Measurements from ENCODE around the gene LRCH1. TPM values are rescaled to one million over a fixed set of nuclear protein-coding genes. Genes with fewer than 3 reads are reported as not detected.
A peak's percentile ranks its signal among the peaks of the same experiment; 100 is the strongest.

The LRCH1 gene
- polyA plus RNA-seq, 1 of the 3 experiments (the other 2 are of a cell fraction), result 5.5 TPM

GRCh38 chr13:46621792-46622629 is 69.0 kb downstream of the LRCH1 start:
- H3K4me1 ChIP-seq (ENCODE audit: control insufficient read depth in 1 of 2, insufficient read depth in 2 of 2, low read depth in 1 of 2, low read length in 1 of 2), result peaks cover 28 to 42% of the 10 kb centered on the region in 2 experiments; a peak in 3 of 4 replicates
- no peaks in the 10 kb centered on the region for H3K36me3 ChIP-seq (replicated peaks in 1 of 2; ENCODE audit: control insufficient read depth in 1 of 2, insufficient read depth in 2 of 2, low read length in 1 of 2)
- H4K20me1 ChIP-seq (ENCODE audit: insufficient read depth), result peaks cover 42% of the 10 kb centered on the region
- CTCF ChIA-PET, result interaction anchor here (0.8 to 2.2 kb wide), 15 partner anchors 11 to 130 kb away, joined by 3 to 11 read pairs (median 3); no protein-coding TSS in a partner anchor
- peak overlapping the region; percentile 63 to 97; a peak in 3 of 4 replicates for H3K27ac ChIP-seq (ENCODE audit: low read depth in 2 of 2, low read length in 1 of 2)
- no peaks in the 10 kb centered on the region for H3F3A ChIP-seq (replicated peaks; ENCODE audit: insufficient read depth)
- H3K4me3 ChIP-seq (ENCODE audit: low read depth in 2 of 2, low read length in 1 of 2), result no peak overlapping the region; a peak in 1 of 4 replicates
- TF ChIP-seq ELF1 (IDR thresholded peaks at IDR 0.05), result no peak
- no peak for TF ChIP-seq RCOR1 (IDR thresholded peaks at IDR 0.05; ENCODE audit: low read length)
- TF ChIP-seq JUND (IDR thresholded peaks at IDR 0.05), result no peak
- TF ChIP-seq EP300 (IDR thresholded peaks at IDR 0.05; ENCODE audit: borderline replicate concordance in 1 of 2, low read depth in 1 of 2, low read length in 1 of 2), result 0 out of 4 replicates have a peak, but pooled peaks of 1 of the 2 experiments have one; percentile 1
- no peaks in the 10 kb centered on the region for H3K9me2 ChIP-seq
- H2AFZ ChIP-seq (ENCODE audit: low read depth), result no peak overlapping the region
- H3K4me2 ChIP-seq, result peak overlapping the region; percentile 38; the same call in 1 of the 2 replicates
- no peak overlapping the region for H3K9ac ChIP-seq
- POLR2A ChIA-PET, result interaction anchor here (1.2 kb wide), 1 partner anchor 70 kb away, joined by 3 read pairs; no protein-coding TSS in a partner anchor
- no peaks in the 10 kb centered on the region for H3K27me3 ChIP-seq (ENCODE audit: insufficient read depth)
- 57% methylated on average over 4 of the region's 4 CpGs for WGBS (ENCODE audit: low lambda C conversion rate)
- no peaks in the 10 kb centered on the region for H3K9me3 ChIP-seq
- DNase-seq, result no peak
- peaks cover 97% of the 10 kb centered on the region for H3K79me2 ChIP-seq (ENCODE audit: insufficient read depth)

- H3K36me3 ChIP-seq (replicated peaks in 1 of 2; ENCODE audit: control insufficient read depth in 1 of 2, insufficient read depth in 2 of 2, low read length in 1 of 2), result no peaks in the 10 kb centered on the region
- POLR2A ChIA-PET, result no interaction called here
- no peaks in the 10 kb centered on the region for H3K9me2 ChIP-seq
- H3K9ac ChIP-seq, result no peak overlapping the region
- H2AFZ ChIP-seq (ENCODE audit: low read depth), result no peak overlapping the region
- H4K20me1 ChIP-seq (ENCODE audit: insufficient read depth), result peaks cover 42% of the 10 kb centered on the region
- H3K9me3 ChIP-seq, result no peaks in the 10 kb centered on the region
- H3K4me3 ChIP-seq (ENCODE audit: low read depth in 2 of 2, low read length in 1 of 2), result no peak overlapping the region; a peak in 1 of 4 replicates
- peak overlapping the region; percentile 38 for H3K4me2 ChIP-seq
- no peaks in the 10 kb centered on the region for H3K27me3 ChIP-seq (ENCODE audit: insufficient read depth)
- peaks cover 28 to 37% of the 10 kb centered on the region in 2 experiments; a peak in 3 of 4 replicates for H3K4me1 ChIP-seq (ENCODE audit: control insufficient read depth in 1 of 2, insufficient read depth in 2 of 2, low read depth in 1 of 2, low read length in 1 of 2)
- peak overlapping the region; percentile 63 to 97 for H3K27ac ChIP-seq (ENCODE audit: low read depth in 2 of 2, low read length in 1 of 2)
- WGBS (ENCODE audit: low lambda C conversion rate), result 8% methylated on average over 4 of the region's 4 CpGs
- H3F3A ChIP-seq (replicated peaks; ENCODE audit: insufficient read depth), result no peaks in the 10 kb centered on the region
- H3K79me2 ChIP-seq (ENCODE audit: insufficient read depth), result peaks cover 96% of the 10 kb centered on the region
- peak; percentile 71 for DNase-seq
- CTCF ChIA-PET, result interaction anchor here (0.9 to 2.2 kb wide), 10 partner anchors 12 to 131 kb away, joined by 3 to 11 read pairs (median 4); no protein-coding TSS in a partner anchor
- TF ChIP-seq POLR2AphosphoS5 (IDR thresholded peaks at IDR 0.05; ENCODE audit: low read depth, low read length) (peak; percentile 51; the same call in 1 of the 2 replicates), CHD2 (IDR thresholded peaks at IDR 0.05; ENCODE audit: low read length, partially characterized antibody) (peak; percentile 86), RAD21 (IDR thresholded peaks at IDR 0.05; ENCODE audit: low read length) (peak; percentile 43), EP300 (IDR thresholded peaks at IDR 0.05; ENCODE audit: borderline replicate concordance in 1 of 2, low read depth in 1 of 2, low read length in 1 of 2) (peak in 1 of 2 experiments; percentile 90; a peak in 2 of 4 replicates), PBX3 (IDR thresholded peaks at IDR 0.05) (peak; percentile 71), GATA2 (CRISPR knock-in tag; IDR thresholded peaks at IDR 0.05) (peak; percentile 73), YY1 (IDR thresholded peaks at IDR 0.05; ENCODE audit: low read depth) (no peak), USF2 (IDR thresholded peaks at IDR 0.05; ENCODE audit: borderline replicate concordance, low read depth, low read length) (no peak), FOSL2 (IDR thresholded peaks at IDR 0.05; ENCODE audit: borderline replicate concordance, low read depth) (no peak), EZH2phosphoT487 (IDR thresholded peaks at IDR 0.05; ENCODE audit: borderline replicate concordance, low read depth) (no peak), ELF1 (IDR thresholded peaks at IDR 0.05) (no peak), TCF12 (IDR thresholded peaks at IDR 0.05) (peak; percentile 70), MAX (IDR thresholded peaks at IDR 0.05; ENCODE audit: low read depth) (peak; percentile 70), FOXM1 (IDR thresholded peaks at IDR 0.05; ENCODE audit: low read depth) (no peak), USF1 (IDR thresholded peaks at IDR 0.05; ENCODE audit: borderline replicate concordance, low read depth) (no peak), FOXJ3 (CRISPR knock-in tag; IDR thresholded peaks at IDR 0.05) (0 out of 2 replicates have a peak, but pooled peaks have one; percentile 53), MXI1 (IDR thresholded peaks at IDR 0.05; ENCODE audit: low read depth, low read length) (peak; percentile 96), IRF3 (IDR thresholded peaks at IDR 0.05; ENCODE audit: low read depth, low read length) (no peak)
Measured at GRCh38 chr13:46622630-46623256, 69.8 kb downstream of the LRCH1 start.

Measured in SK-N-SH (cell line).